Head of caudate nucleus (tissue), 42 donors: Measurements from ENCODE around the gene SETD1A.
"Not testable (repeated sequence)": the region's sequence is repeated elsewhere in the genome, so short reads cannot be mapped to it uniquely, and the experiment has no call there.

Experiments
- DNase-seq, 42 donors: peaks; one replicate each; pipeline versions ENCODE4 v3.0.0 to v3.0.0-alpha.2; 2020 to 2021; ENCODE audit warnings: mixed read lengths in 7 of 42
- intact Hi-C: fragments of 100-400 bp; cut with DNase I; formaldehyde crosslinking; loops from one replicate; pipeline ENCODE4 v1.15.0; 2022

The SETD1A gene

DNA sequence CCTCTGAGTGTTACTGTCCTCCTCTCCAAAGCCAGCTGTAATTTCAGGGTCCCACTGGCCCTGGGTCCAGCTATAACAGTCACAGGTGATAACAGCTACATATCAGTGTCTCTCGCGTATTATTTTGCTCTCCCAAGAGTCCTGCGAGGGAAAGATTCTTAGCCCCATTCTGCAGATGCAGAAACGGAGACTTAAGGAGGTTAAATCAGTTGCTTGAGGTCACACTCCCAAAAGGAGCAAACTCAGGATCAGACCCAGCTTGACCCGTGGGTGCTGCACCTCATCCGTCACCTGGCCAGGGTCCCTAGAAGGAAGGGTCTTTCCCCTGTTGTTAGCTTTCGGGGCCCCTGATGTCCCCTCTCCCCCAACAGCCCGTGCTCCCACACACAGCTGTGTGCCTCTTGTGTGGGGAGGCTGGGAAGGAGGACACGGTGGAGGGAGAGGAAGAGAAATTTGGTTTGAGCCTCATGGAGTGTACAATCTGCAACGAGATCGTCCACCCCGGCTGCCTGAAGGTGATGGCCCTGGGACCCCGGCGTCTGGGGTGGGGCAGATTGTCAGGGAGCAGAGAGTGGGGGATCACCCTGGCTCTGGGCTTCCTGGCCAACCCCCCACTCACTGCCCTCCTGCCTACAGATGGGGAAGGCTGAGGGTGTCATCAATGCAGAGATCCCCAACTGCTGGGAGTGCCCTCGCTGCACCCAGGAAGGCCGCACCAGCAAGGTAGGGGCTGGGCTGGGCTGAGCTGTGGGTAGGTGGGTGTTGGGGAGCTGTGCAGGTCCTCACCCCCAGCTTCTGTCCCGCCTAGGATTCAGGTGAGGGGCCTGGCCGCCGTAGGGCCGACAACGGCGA, 30.4 kb upstream of the SETD1A start:
- DNase-seq = no peak
- intact Hi-C loops = loop anchor here (10.0 kb wide), 2 partner anchors 122 to 272 kb away; partner anchors contain the start of genes FBRS and PRR14

DNA sequence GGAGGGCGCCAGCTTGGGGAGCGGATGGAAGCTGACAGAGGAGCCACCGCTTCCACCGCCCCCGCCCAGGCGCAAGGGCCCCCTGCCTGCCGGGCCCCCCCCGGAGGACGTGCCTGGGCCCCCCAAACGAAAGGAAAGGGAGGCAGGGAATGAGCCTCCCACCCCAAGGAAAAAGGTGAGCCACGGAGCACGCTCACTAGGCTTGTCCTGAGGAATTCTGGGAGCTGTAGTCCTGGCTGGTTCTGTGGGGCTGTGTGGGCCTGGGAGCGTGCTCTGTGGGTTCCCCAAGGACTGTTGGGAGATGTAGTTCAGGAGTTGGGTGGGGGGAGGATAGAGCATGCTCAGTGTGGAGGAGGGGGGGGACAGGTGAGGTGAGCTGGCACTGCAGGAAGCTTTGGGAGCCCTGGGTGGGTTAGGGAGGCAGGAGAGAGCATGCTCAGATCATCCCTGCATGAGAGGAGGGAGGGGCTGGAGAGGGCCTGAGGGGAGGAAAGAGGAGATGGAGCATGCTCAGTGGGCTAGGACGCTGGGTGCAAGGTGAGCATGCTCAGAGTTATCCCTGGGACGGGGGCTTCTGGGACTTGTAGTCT, 29.7 kb upstream of the SETD1A start:
- DNase-seq = peak; percentile 65 to 93 (median 82)
- intact Hi-C loops = loop anchor here (10.0 kb wide), 2 partner anchors 123 to 273 kb away; partner anchors contain the start of genes FBRS and PRR14

DNA sequence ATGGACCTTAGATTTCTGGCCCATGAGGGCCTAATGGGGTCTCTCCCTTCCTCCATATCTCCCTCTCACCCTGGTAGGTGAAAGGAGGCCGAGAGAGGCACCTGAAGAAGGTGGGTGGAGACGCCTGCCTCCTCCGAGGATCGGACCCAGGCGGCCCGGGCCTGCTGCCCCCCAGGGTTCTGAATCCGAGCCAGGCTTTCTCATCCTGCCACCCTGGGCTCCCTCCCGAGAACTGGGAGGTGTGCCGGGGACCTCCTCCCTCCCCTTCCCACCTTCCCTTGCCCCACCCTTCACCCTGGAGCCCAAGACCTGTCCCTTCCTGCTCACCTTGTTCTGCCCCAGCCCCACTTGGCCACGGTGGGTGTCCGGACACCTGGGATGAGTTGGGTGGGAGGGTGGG, 29.2 kb upstream of the SETD1A start:
- DNase-seq = no peak
- intact Hi-C loops = loop anchor here (10.0 kb wide), 2 partner anchors 124 to 274 kb away; partner anchors contain the start of genes FBRS and PRR14

DNA sequence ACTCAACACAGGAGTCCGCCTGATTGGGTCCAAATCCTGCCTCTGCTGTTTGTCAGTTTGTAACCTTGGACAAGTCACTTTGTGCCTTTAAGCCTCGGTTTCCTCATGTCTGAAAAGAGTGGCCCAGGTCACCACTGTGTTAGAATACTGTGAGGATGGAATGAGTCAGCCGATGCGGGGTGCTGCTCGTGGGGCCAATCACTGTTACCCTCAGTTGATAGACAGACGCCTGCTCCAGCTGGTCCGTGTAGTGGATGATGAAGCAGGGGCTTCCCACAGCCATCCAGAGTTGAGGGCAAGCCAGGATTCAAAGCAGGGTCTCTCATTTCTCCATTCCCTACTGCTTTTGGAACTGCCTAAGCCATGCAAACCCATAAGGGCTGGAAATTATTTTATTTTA, 28.4 kb upstream of the SETD1A start:
- no peak for DNase-seq
- intact Hi-C loops = loop anchor here (10.0 kb wide), 2 partner anchors 124 to 274 kb away; partner anchors contain the start of genes FBRS and PRR14

DNA sequence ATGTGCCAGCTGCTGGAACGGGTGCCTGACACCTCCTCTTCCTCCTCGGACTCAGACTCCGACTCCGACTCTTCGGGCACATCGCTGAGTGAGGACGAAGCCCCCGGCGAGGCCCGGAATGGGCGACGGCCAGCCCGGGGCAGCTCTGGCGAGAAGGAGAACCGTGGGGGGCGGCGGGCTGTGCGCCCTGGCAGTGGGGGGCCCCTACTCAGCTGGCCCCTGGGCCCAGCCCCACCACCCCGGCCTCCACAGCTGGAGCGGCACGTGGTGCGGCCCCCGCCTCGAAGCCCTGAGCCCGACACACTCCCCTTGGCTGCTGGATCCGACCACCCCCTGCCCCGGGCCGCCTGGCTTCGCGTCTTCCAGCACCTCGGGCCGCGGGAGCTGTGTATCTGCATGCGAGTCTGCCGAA, 27.4 kb upstream of the SETD1A start:
- intact Hi-C loops = no loop called here
- DNase-seq = no peak

DNA sequence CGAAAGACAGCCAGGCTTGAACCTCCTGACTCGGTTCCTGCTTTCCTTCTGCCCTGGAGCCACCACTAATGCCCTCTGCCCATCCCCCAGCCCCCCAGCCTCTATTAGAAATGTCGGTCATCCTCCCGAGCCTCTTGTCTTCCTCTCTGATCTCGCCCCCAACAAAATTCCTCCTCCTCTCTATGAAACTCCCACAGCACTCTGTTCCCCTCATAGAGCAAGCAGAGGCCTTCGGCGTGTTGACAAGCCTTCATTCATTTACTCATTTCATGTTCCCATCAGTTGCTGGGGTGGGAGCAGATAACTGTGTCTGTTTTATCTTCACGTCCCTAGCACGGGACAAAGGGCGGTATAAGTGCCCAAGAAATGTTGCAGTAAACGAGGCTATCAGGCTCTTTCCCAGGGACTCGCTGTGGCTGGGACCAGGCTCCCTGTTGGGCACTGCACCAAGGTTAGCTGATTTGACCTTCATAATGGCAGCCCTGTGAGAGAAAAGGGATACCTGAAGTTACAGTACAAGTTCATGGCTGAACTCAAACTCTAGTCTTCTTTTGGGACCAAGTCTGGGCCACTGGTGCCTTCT, 26.4 kb upstream of the SETD1A start:
- intact Hi-C loops = no loop called here
- DNase-seq = peak in 4 of 42 donors; percentile 31 to 62 (median 46)

DNA sequence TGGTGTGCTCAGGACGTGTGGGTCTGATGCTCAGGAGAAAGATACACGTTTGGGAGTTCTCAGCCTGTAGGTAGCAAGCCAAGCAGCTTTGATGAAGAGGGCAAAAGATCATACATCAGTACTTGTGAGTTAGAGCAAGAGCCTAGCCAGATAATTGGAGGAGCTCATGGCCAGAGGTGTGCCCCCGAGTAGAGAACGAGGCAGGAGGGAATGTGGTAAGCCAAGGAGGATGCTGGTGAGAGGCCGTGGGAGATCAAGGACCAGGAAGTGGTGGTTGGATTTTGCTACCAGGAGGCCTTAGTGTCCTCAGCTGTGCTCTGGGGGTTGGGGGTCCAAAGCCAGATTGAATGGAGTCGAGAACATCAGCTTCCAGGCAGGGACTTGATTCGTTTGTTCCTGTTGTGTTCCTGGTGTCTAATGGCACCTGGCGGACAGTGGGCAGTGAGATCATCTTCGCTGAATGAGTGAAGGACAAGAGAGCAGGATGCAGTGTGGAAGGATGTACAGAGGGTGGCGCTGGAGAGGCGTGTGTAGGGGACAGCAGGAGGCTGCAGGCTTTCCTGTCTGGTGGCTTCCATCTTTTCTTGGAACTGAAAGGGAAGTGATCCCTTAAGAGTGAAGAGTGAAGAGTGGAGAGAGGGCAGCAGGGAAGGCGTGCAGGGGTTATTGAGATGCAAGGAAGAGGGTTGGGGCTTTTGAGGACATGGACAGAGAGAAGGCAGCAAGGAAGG, 22.6 kb upstream of the SETD1A start:
- DNase-seq = peak in 32 of 42 donors; percentile 27 to 78 (median 56)
- intact Hi-C loops = no loop called here

DNA sequence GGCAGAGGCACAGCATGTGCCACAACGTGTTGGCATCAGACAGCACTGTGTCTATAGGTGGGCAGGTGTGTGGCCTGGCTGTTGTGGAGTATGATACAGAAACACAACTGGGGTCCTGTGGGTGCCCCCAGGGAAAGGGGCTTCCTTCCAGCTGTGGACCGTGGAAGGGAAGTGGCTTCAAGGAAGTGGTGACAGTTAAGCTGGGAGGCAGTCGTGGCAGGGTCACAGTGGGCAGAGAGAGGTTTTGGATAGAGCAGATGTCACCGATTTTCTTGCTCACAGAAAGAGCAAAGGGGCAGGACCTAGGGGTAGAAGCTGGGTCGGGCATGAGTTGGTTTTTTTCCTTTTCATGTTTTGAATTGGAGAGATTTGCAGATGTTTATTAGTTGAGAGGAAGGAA, 19.9 kb upstream of the SETD1A start:
- intact Hi-C loops = no loop called here

DNA sequence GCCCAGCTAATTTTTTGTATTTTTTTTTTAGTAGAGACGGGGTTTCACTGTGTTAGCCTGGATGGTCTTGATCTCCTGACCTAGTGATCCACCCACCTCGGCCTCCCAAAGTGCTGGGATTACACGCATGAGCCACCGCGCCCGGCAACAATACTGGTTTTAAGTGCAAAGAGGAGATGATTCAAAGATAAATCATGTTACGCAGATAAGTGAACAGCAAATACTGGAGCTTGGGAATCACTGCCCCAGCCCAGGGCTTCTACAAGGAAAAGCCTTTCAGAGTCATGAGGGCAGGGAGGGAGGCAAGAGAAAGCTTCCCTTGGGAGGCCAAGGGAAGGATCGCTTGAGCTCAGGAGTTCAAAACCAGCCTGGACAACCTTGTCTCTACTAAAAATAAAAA, 18.0 kb upstream of the SETD1A start:
- intact Hi-C loops, DNase-seq: not testable (repeated sequence)

More for the DNA sequence above, 19.9 kb upstream of the SETD1A start:
- DNase-seq = no peak

DNA sequence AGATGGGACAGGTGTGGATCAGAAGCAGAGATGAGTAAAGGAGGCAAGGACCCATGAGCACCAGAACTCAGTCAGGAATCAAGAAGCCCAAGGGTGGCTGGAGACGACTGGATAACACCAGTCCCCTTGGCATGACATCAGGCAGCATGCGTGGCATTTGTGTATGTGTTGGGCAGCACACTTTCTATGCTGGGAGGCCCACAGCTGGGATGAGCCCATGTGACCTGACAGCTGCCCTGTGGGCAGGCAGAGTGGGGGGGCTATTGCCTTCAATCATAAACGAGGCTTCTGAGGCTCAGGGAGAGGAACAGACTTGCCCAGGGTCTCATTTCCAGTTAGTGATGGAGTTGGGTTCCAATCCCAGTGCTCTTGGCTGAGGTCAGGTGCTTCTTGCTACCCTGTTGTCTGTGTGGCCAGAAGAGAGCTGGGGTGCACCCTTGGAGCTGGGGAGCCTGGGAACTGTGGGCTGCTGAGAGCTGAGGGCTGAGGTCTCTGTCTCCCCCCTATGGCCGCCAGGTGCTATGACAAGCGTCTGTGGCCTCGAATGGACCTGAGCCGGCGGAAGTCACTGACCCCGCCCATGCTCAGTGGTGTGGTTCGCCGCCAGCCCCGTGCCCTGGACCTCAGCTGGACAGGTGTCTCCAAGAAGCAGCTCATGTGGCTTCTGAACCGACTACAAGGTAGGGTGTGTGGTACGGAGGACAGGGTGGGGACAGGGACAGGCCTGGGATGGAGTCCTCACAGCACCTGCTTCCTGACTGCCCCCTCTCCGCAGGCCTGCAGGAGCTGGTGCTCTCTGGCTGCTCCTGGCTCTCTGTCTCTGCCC, 15.7 kb upstream of the SETD1A start:
- intact Hi-C loops = no loop called here
- DNase-seq = peak in 41 of 42 donors; percentile 34 to 80 (median 65)

DNA sequence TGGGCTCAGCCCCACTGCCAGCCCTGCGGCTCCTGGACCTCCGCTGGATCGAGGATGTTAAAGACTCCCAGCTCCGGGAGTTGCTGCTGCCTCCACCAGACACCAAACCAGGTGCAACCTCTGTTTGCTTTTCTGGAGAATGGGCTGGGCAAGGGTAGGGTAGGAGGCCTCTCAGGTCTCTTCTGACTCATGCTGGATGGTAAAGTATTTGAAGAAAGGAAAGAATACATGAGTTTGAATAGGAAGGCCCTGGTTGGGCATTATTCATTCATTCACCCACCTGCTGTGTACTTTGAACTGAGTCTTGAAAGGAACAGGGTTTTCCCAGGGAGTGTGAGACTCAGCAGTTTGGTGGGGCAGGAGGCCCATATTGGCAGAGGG, 15.1 kb upstream of the SETD1A start:
- intact Hi-C loops = no loop called here
- DNase-seq = no peak

DNA sequence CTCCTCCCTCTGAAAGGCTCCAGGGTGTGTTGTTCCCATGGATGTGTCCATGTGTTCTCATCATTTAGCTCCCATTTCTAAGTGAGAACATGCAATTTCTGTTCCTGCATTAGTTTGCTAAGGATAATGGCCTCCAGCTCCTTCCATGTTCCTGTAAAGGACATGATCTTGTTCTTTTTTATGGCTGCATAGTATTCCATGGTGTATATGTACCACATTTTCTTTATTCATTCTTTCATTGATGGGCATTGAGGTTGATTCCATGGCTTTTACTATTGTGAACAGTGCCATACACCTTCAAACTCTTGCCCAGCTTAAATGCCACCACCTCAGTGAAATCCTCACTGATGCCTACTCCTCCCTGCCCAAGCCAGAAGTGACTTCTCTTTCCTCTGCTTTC, 13.2 kb upstream of the SETD1A start:
- intact Hi-C loops = no loop called here
- no peak for DNase-seq

DNA sequence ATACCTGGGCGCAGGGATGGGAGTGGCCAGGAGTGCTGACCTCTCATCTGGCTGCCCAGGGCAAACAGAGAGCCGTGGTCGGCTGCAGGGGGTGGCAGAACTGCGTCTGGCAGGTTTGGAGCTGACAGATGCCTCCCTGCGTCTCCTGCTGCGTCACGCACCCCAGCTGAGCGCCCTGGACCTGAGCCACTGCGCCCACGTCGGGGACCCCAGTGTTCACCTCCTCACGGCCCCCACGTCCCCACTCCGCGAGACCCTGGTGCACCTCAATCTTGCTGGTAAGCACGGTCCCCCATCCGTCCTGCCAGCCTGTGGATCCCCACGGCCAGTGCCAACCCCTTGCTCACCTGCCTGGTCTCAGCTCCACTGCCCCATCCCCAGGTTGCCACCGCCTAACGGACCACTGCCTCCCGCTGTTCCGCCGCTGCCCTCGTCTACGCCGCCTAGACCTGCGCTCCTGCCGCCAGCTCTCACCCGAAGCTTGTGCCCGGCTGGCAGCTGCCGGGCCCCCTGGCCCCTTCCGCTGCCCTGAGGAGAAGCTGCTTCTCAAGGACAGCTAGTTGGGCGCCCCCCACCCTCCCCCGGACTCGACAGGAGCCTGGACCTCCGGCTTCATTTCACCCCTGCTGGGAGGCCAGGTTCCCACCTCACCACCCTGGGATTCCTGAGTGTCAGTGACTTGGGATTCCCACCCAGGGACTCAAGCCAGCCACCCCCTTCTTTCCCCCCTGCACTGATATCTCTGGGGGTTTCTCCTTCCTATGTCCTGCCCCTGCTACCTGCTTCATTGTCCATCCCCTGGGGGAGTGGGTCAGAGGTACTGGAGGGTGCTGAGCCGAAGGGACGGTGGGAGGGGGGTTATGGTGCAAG, 10.6 kb upstream of the SETD1A start:
- no peak for DNase-seq

DNA sequence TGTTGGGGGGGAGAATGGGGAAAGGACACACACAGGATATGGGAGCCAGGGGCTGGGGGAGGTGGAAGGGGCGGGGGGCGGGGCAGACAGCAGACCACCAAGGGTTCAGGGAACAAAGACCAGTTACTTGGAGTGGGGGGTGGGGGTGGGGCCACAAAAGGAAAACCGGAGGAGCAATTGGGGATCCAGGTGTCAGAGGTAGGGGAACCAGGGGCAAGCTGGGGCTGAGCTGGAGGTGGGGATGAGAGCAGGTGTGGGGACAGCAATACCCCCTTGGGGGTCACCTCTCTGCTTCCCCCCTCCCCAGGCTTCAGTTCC, 10.1 kb upstream of the SETD1A start:
- intact Hi-C loops = no loop called here
- no peak for DNase-seq

More for the DNA sequence above, 10.6 kb upstream of the SETD1A start:
- intact Hi-C loops = no loop called here

DNA sequence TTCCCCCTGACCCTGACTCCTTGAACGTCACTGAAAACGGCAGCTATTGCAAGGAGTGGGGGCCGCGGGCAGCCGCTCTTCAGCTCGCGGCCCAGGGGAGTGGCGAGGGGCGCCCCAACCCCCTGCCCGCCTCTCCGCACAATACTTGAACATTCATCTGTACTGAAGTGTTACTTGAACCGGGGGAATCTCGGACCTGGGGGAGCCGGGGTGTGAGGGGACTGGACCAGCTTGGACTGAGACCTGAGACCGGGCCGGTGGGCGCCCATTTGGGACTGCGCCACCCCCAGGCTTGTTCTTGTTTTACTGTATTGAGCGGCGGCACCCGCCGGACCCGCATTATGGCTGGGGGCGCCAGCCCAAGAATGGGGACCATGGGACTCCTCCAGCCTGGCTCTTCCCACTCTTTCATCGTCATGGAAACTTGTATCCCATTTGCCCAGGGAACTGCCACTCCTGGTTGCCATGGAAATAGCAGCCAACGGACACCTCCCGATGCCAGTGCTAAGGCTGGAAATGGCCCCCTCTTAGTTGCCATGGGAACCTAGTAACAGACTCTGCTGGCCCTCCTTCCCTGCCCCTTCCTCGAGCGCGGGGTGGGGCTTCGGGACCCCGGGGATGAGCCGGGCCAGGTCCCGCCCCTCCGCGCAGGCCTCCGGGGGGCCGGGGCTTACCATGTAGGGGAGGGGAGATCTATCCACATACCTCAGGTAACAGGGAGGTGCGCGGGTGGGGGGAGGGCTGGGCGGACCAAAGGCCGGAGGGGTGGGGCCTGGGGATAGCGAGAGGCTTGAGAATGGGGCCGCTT, 9.5 kb upstream of the SETD1A start:
- intact Hi-C loops = no loop called here
- peak; percentile 85 to 99 (median 94) for DNase-seq

DNA sequence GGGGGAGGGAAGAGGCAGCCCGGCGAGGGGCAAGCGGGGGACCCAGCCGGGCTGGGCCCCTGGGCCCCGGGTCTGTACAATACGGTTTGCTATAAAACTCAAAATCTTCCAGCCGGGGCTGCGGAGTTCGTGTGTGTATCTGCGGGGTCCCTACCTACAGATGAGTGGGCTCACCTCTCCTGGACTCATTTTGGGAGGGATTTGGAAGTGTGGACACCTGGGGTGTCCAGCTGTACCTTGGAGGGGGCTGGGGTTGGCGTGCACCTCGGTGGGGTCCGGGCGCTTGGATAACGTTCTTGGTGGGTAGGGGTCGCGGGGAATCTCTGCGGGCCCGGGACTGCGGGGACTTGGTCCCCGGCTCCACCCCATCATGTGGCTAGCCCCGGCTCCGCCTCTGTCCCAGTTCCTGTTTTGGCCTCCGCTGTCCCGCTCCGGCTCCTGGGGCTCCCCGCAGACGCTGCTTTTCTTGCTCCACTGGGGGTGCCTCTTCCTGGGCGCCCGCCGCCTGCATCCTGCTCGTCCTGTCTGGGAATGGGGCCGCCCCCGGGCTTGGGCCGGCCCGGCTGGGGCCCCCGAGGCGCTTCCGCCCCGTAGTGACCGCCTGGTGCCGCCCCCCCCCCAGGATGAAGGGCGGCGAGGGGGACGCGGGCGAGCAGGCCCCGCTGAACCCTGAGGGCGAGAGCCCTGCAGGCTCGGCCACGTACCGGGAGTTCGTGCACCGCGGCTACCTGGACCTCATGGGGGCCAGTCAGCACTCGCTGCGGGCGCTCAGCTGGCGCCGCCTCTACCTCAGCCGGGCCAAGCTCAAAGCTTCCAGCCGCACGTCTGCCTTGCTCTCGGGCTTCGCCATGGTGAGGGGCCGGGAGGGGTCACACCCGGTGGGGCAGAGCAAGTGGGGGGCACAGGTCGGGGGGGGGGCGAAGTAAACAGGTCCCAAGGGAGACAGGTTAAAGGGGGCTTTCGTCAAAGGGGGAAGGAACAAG, 8.6 kb upstream of the SETD1A start, which contains the start of gene ORAI3:
TSS of gene ORAI3 (plus strand) at position 402 of the 983 bp plus-strand sequence. CDS start at position 624, 222 bp downstream.
- peak; percentile 37 to 90 (median 77) for DNase-seq

More for the DNA sequence above, 8.6 kb upstream of the SETD1A start, which contains the start of gene ORAI3:
- intact Hi-C loops = no loop called here
